ENCODE results near the gene ELK3.

Gene ELK3

DNA sequence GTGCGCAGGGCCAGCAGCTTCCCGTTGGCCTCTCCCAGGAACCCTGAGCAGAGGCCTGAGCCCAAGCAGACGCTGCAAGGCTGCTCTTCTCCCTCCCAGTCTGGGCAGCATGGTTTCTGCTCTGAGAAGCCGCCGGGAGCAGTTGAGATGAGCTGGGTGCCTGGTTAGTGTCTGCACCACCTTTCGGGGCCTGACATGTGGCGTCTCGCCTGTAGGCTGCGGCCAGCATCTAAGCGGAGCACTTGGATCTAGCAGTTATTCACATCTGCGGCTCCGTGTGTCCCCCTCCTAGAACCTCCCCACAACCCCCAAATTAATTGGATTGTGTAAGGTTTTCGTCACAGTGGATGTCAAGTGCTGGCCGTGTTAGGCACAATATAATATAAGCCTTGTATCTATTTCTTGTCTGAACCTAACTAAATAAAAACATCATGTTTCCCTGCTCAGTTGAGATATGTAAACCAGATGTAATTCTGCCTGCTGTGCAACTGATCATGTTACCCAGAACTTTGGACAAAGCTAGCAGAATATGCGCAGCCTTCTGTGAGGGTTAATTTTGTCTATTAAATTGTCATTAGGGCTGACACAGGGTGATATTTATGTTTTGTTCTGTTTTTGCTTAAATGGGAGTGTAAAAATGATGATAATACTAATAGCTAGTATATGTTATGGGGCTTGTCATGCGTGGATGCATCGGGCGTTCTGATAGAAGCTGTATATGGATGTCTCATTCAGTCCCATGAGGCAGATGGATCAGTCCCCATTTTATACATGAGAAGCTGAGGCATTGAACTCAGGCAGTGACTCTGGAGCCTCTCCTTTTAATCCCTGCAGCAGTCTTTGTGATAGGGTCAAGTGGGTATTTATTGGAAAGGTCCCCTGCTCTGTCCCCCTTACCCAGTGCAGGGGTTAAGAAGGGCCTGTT, 45.8 kb downstream of the ELK3 start:
- DNase-seq (ENCODE audit: insufficient read length, low spot score), result no peak
- TF ChIP-seq POLR2A (IDR thresholded peaks at IDR 0.05; ENCODE audit: low read depth, low read length), result no peak

DNA sequence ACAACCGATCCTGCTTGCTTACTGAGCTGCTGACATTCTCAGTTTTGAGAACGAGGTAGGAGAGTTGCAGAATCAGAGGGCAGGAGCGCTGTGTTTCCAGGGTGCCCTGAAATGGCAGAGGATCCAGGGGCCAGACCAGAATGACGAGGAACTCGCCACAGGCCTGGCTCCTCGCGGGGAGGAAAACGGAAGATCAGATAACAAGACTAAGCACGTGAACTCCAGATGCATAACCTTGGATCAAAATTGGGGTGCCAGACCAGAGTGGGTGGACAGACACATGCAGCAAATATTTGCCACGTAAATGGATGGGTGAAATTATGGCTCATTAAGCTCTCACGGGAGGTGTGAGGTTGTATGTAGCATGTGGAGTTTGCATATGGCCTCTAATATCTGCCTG, 46.5 kb downstream of the ELK3 start:
- DNase-seq (ENCODE audit: insufficient read length, low spot score) (no peak), FAIRE-seq (no peak)
- no peak for TF ChIP-seq POLR2A (IDR thresholded peaks at IDR 0.05; ENCODE audit: low read depth, low read length)

More for the DNA sequence above, 45.8 kb downstream of the ELK3 start:
- no peak for FAIRE-seq

DNA sequence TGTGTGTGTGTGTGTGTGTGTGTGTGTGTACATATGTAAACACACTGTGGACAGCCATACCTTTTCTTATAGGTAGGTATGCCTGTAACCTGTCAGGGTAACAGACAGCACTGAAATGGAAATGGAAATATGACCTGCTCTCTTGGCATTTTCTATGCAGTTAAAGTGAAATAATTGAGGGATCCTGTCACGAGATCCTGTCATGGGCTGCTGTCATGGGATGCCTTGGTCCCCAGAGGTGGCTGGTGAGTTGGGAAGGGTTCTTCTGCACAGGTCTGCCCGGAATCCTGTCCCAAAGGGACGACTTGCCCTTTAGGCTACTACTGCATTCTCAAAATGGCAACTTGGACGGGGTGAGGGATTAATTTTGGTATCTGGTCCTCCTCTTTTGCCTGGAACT, 47.3 kb downstream of the ELK3 start:
- no peak for DNase-seq (ENCODE audit: insufficient read length, low spot score)
- TF ChIP-seq POLR2A (IDR thresholded peaks at IDR 0.05; ENCODE audit: low read depth, low read length), result no peak
- no peak for FAIRE-seq

DNA sequence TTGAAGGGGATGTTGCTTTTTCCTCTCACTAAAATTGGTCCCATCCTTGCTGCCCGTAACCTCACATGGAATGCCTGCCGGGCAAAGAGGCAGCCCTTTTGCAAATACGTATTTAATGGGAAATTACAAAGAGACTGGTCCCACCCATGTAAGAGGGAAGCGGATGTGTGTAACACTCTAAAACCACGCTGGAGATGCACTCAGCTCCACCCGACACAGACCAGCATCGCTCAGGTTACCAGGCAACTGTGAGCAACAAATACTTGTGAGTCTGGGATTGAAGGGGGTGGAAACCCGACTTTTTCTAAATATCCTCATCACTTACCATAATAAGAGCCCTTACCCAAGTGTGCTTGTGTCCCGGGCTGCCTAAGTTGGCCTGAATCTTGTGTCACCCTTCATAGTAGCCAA, 47.7 kb downstream of the ELK3 start:
- DNase-seq (ENCODE audit: insufficient read length, low spot score) (no peak), FAIRE-seq (no peak)

DNA sequence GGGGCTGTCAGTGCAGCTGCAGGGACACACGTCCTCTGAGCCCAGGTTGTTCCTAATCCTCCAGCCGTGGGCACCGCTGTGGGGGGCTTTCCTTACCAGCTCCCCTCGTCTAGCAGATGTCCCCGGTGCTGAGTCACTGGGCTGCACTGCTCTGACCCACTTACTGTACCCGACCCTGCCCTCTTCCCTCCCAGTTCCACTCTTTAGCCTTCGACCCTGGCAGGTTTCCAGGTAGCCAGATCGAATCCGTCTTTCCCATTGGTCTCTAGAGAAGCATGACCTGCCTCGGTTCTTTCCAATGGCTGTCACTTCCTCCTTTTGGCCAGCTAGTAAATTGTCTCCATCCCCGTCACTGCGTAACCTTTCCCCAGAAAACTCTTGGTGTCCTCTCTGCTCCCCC, 48.4 kb downstream of the ELK3 start:
- no peak for TF ChIP-seq POLR2A (IDR thresholded peaks at IDR 0.05; ENCODE audit: low read depth, low read length)
- DNase-seq (ENCODE audit: insufficient read length, low spot score) (no peak), FAIRE-seq (no peak)

More for the DNA sequence above, 47.7 kb downstream of the ELK3 start:
- no peak for TF ChIP-seq POLR2A (IDR thresholded peaks at IDR 0.05; ENCODE audit: low read depth, low read length)

DNA sequence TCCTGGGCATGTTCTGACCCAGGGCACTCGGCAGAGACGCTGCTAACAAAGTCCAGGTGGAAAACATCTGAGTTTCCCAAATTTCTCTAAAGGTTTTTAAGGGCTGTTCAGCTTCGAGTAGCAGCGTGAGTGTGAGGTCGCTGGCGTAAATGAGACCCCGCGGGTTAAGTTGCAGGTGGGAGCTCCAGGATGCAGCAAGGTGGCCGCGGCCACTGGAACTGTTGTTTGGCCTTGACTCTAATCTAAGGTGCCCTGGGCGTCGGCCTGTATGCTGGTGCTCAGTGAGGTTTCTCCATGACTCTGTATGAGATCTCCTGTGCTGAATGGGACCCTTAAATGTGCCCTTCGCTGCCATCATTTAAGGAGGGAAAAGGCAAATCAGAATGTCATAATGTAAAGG, 50.7 kb downstream of the ELK3 start:
- FAIRE-seq (no peak), DNase-seq (ENCODE audit: insufficient read length, low spot score) (no peak)
- no peak for TF ChIP-seq POLR2A (IDR thresholded peaks at IDR 0.05; ENCODE audit: low read depth, low read length)

DNA sequence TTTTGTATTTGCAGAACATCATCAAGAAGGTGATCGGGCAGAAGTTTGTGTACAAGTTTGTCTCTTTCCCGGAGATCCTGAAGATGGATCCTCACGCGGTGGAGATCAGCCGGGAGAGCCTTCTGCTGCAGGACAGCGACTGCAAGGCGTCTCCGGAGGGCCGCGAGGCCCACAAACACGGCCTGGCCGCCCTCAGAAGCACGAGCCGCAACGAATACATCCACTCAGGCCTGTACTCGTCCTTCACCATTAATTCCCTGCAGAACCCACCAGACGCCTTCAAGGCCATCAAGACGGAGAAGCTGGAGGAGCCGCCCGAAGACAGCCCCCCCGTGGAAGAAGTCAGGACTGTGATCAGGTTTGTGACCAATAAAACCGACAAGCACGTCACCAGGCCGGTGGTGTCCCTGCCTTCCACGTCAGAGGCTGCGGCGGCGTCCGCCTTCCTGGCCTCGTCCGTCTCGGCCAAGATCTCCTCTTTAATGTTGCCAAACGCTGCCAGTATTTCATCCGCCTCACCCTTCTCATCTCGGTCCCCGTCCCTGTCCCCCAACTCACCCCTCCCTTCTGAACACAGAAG, 52.8 kb downstream of the ELK3 start:
- TF ChIP-seq POLR2A (IDR thresholded peaks at IDR 0.05; ENCODE audit: low read depth, low read length), result no peak
- DNase-seq (ENCODE audit: insufficient read length, low spot score), result no peak
- no peak for FAIRE-seq

DNA sequence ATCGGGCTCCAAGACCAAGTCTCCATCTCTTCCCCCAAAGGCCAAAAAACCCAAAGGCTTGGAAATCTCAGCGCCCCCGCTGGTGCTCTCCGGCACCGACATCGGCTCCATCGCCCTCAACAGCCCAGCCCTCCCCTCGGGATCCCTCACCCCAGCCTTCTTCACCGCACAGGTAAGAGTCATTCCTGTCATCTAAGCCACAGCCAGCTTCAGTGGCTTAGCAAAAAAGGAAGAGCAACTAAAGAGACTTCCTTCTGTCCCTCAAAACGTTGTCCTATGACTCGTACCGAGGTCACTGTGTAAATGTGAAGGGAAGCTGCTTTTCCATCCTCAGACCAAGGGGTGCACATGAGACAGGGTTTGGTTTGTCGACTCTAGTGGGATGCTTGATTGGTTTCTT, 53.4 kb downstream of the ELK3 start:
- FAIRE-seq (no peak), DNase-seq (ENCODE audit: insufficient read length, low spot score) (no peak)
- TF ChIP-seq POLR2A (IDR thresholded peaks at IDR 0.05; ENCODE audit: low read depth, low read length), result no peak

DNA sequence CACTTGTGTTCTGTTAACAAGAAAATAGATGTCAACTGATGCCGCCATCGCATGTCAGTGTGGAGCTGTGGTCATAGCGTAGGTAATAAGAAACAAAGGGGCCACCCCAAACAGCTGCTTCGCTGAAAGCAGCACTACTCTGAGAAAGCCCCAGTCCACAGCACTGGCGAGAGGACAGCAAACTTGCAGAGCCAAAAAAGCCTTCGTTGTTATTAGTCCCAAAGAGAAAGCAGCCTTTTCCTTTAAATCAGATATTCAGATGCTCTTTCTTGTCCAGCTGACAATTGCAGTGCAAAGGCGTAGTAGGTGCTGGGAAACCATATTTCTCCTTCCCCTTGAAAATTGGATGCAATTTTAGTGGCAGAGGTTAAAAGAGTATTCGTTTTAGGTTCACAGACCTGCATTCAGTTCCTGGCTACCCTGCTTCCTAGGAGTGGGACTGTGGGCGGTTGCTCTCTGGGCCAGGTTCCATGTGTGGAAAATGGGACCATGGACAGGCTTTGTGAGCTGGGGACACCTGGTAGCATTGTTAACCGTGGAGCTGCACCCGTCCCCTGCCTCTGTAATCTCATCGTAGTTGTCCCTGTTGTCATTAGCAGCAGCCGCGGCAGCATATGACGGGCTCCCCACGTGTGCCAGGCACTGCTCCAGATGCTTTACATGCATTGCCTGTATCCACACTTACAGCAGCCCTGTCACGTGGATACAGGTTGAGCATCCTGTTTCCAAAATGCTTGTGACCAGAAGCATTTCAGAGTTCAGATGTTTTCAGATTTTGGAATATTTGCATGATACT, 54.2 kb downstream of the ELK3 start:
- FAIRE-seq, result no peak
- no peak for TF ChIP-seq POLR2A (IDR thresholded peaks at IDR 0.05; ENCODE audit: low read depth, low read length)

DNA sequence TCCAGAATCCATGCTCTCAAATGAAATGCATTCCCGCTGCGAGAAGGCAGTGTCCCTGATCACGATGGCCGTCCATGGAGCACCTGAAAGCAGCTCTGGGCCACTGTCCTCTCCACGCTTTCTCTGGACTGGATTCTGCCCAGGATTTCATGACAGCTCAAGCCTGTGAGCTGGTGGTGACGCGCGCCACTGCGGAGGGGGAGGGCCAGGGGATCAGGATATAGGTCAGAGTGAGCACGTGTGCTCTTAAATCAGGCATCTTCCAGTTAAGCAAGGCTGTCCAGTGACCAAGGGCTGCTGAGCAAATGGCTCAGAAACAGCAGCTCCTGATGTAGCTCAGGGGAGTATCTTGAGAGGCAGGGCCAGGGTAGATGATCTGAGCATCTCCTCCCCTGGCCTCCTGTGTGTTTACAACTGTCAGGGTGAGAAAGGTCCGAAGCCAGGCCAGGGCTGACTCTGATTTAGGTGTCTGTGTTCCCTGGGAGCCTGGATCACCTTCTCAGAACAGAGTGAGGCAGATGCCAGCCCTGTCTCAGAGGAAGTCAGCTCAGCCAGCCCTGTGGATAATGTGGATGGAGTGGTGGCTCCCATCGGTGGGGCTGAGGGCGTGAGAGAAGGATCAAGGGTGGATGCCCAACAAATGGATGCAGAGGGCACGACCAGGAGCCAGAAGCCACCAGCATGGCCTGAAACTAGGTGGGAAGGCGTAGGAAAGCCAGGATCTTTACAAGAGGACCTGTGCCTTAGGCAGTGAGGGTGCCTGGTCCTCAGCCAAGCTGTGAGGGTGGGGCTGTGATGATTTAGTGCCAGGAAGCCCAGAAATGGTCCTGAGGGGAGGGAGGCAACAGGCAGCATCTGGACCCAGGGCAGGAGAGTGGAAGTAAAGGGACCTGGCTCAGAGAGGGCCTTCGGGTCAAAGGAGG, 55.3 kb downstream of the ELK3 start:
- TF ChIP-seq POLR2A (IDR thresholded peaks at IDR 0.05; ENCODE audit: low read depth, low read length), result no peak
- FAIRE-seq (no peak), DNase-seq (ENCODE audit: insufficient read length, low spot score) (no peak)

More for the DNA sequence above, 54.2 kb downstream of the ELK3 start:
- no peak for DNase-seq (ENCODE audit: insufficient read length, low spot score)

DNA sequence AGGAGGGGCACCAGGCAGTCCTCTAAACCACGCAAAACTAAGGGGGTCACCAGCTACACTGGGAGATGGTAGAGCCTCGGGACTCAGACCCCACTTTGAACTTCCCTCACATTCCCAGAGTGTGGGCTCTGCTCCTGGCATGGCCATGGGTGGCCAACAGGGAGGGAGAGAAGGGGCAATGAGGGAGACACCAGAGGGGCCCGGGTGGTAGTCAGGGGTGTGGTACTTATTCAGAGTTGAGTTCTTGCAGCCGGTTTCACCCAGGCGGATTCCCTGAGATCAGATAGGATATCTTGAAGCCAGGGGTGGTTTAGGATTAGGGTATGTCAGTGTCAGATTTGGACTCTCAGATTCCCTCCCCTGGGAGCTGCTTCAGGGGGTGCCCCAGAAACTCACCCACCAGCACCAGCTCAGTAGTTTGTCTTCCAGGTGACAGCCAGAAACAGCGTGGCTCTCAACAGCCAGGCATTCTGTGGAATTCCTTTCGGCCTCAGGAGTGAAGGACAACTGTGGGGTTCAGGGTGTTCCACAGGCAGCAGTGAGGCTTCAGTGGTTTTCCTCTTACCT, 56.0 kb downstream of the ELK3 start:
- DNase-seq (ENCODE audit: insufficient read length, low spot score) (no peak), FAIRE-seq (no peak)
- TF ChIP-seq POLR2A (IDR thresholded peaks at IDR 0.05; ENCODE audit: low read depth, low read length), result no peak

DNA sequence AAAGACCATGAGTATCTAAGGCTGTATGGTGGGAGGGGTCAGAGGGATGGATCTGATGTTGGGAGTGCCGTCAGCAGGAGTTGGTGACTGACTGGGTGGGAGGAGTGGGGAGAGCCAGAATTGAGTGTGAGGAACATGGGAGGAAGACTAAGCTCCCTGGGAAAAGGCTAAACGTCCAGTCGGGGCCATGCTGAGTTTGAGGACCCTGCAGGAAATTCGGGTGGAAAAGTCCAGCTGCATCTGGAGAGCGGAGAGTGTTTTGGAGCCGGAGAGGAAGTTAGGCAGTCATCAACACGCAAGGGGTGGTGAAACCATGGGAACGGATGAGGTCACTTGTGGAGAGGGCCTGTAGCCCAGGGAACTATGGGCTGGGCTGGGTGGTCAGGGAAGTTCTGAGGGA, 60.9 kb downstream of the ELK3 start:
- FAIRE-seq (no peak), DNase-seq (ENCODE audit: insufficient read length, low spot score) (no peak)
- no peak for TF ChIP-seq POLR2A (IDR thresholded peaks at IDR 0.05; ENCODE audit: low read depth, low read length)
